NCI-H748 (cell line): ENCODE data around the gene NCAPD2.

Source experiments
- DNase-seq: peaks from one replicate; lab custom pipeline; 2025; ENCODE audit not compliant: unreplicated experiment; lab: John Stamatoyannopoulos, UW

The NCAPD2 gene, protein sequence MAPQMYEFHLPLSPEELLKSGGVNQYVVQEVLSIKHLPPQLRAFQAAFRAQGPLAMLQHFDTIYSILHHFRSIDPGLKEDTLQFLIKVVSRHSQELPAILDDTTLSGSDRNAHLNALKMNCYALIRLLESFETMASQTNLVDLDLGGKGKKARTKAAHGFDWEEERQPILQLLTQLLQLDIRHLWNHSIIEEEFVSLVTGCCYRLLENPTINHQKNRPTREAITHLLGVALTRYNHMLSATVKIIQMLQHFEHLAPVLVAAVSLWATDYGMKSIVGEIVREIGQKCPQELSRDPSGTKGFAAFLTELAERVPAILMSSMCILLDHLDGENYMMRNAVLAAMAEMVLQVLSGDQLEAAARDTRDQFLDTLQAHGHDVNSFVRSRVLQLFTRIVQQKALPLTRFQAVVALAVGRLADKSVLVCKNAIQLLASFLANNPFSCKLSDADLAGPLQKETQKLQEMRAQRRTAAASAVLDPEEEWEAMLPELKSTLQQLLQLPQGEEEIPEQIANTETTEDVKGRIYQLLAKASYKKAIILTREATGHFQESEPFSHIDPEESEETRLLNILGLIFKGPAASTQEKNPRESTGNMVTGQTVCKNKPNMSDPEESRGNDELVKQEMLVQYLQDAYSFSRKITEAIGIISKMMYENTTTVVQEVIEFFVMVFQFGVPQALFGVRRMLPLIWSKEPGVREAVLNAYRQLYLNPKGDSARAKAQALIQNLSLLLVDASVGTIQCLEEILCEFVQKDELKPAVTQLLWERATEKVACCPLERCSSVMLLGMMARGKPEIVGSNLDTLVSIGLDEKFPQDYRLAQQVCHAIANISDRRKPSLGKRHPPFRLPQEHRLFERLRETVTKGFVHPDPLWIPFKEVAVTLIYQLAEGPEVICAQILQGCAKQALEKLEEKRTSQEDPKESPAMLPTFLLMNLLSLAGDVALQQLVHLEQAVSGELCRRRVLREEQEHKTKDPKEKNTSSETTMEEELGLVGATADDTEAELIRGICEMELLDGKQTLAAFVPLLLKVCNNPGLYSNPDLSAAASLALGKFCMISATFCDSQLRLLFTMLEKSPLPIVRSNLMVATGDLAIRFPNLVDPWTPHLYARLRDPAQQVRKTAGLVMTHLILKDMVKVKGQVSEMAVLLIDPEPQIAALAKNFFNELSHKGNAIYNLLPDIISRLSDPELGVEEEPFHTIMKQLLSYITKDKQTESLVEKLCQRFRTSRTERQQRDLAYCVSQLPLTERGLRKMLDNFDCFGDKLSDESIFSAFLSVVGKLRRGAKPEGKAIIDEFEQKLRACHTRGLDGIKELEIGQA (N-terminal part only)

GRCh38 chr12:6493497-6494257 is at the start of gene NCAPD2:
Gene NCAPD2 (plus strand): TSS chr12:6494102. CDS start chr12:6495099, 997 bp downstream.
- peak; percentile 94 for DNase-seq

GRCh38 chr12:6444704-6445688 is 48.9 kb upstream of the NCAPD2 start, which contains the start of gene CD27:
Gene CD27 (plus strand): TSS chr12:6444955. CDS start chr12:6445096, 141 bp downstream.
- DNase-seq, result no peak

DNA sequence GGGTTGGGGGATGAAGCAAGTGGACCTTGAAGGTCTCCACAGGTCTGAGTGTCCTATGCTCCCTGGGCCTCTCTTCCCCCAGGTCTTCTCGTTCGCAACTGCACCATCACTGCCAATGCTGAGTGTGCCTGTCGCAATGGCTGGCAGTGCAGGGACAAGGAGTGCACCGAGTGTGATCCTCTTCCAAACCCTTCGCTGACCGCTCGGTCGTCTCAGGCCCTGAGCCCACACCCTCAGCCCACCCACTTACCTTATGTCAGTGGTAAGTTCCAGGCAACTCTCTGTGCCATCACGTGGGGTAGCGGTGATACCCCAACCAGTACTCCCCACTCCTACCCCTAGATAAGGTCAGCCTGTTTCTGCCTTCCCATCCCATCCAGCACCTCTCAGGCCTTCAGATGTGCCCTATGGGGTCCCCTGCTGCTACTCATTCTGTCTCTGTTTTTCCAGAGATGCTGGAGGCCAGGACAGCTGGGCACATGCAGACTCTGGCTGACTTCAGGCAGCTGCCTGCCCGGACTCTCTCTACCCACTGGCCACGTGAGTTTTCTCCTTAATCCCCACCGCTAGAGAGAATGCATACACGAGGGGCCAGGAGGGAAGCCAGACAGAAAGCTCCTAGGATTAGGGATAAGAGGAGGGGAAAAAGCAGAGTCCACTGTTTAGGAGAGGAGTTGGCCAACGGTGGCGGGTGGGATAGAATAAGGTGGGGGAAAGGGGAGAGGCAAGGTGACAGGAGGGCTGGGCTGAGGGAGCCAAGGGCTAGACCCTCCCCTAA is 43.6 kb upstream of the NCAPD2 start:
- no peak for DNase-seq

DNA sequence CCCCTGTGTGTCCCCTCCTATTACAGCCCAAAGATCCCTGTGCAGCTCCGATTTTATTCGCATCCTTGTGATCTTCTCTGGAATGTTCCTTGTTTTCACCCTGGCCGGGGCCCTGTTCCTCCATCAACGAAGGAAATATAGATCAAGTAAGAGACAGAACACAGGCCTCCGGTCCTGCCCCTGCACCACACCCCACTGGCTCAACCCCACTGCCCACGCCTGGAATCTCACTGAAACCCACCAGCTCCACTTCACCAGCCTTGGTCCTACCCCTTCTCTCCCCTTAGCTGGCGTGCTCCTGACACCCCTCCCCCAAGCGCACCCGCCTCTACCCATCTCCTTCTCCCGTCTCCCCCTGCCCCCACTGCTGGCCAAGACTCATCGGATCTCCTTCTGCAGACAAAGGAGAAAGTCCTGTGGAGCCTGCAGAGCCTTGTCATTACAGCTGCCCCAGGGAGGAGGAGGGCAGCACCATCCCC is 43.0 kb upstream of the NCAPD2 start:
- DNase-seq, result no peak

GRCh38 chr12:6451348-6452244 is 42.3 kb upstream of the NCAPD2 start, which contains the start of gene TAPBPL:
Gene TAPBPL (plus strand): TSS chr12:6452042. CDS start chr12:6452249, 207 bp downstream.
- DNase-seq, result peak; percentile 85

- DNase-seq, result no peak
These were observed 41.5 kb upstream of the NCAPD2 start for GRCh38 chr12:6452245-6452943.

DNA sequence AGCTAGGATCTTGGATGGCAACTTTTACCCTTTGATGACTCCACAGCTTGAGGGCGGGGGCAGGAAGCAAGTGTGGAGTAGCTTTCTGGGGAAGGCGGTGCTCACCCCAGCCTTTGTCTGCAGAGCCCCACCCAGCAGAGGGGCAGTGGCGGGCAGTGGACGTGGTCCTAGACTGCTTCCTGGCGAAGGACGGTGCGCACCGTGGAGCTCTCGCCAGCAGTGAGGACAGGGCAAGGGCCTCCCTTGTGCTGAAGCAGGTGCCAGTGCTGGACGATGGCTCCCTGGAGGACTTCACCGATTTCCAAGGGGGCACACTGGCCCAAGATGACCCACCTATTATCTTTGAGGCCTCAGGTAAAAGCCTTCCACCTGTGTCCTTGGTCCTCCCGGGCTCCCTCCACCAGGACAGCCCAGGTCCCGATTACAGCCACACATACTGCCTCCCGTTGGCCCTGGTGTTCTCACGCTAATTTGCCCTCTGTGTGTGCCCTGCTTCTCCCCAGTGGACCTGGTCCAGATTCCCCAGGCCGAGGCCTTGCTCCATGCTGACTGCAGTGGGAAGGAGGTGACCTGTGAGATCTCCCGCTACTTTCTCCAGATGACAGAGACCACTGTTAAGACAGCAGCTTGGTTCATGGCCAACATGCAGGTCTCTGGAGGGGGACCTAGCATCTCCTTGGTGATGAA is 40.8 kb upstream of the NCAPD2 start:
- DNase-seq, result no peak

DNA sequence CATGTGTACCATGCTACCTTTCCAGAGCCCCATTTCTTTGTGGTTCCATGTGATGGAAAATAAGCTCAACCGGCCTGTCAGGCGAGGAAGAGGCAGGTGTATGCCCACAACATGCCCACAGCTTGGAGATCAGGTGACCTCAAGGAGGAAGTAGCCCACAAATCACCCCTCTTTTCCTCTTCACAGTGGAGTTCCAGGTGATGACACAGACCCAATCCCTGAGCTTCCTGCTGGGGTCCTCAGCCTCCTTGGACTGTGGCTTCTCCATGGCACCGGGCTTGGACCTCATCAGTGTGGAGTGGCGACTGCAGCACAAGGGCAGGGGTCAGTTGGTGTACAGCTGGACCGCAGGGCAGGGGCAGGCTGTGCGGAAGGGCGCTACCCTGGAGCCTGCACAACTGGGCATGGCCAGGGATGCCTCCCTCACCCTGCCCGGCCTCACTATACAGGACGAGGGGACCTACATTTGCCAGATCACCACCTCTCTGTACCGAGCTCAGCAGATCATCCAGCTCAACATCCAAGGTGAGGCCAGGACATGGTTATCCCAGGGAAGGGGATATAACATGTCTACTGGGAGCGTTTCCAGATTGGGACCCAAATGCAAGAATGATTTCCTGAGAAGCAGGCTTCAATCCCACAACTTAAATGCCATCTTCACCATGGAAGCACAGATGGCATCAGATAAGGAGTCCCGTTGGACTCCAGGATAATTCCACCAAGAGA is 36.5 kb upstream of the NCAPD2 start:
- no peak for DNase-seq

- DNase-seq, result no peak
These were observed 35.5 kb upstream of the NCAPD2 start for GRCh38 chr12:6458281-6459003.

DNA sequence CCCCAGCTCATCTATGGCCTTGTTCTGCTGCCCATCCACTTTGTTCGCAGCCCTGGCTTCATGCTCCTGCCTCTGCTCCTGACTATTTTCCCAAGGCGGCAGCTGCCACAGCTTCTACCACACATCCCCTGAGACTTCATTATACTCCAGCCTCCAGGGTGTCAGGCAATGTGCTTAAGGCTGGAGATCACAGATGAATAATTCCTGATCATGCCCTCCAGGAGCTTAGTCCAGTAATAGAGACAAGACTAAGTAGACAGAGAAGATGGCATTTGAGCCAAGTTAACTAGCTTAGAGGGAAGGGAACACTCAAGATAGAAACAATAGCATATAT is 34.9 kb upstream of the NCAPD2 start:
- no peak for DNase-seq

DNA sequence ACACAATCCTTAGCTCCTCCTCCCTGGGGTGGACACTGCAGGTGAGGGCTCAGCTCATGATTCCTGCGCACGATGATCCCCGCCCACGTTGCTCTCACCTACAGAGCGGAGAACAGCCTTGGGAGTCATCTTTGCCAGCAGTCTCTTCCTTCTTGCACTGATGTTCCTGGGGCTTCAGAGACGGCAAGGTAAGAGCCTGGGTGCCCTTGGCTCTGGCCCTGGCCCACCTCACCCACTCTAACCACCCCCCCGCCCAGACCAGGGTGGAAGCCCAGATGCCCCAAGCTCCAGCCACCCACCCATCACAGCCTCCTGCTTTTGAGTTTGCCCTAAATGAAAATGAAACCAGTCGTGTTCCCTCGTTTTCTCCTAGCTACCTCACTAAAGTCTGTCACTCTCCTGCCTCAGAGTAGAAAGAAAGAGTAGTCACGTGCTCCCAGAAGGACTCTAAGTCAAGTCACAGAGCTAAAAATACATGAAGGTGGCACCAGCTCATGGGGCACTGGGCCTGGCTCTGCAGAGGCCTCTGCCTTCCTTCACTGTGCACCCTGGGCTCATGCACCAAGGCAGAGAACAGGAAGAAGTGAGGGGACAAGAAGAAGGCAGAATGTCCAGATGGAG is 33.0 kb upstream of the NCAPD2 start:
- no peak for DNase-seq

DNA sequence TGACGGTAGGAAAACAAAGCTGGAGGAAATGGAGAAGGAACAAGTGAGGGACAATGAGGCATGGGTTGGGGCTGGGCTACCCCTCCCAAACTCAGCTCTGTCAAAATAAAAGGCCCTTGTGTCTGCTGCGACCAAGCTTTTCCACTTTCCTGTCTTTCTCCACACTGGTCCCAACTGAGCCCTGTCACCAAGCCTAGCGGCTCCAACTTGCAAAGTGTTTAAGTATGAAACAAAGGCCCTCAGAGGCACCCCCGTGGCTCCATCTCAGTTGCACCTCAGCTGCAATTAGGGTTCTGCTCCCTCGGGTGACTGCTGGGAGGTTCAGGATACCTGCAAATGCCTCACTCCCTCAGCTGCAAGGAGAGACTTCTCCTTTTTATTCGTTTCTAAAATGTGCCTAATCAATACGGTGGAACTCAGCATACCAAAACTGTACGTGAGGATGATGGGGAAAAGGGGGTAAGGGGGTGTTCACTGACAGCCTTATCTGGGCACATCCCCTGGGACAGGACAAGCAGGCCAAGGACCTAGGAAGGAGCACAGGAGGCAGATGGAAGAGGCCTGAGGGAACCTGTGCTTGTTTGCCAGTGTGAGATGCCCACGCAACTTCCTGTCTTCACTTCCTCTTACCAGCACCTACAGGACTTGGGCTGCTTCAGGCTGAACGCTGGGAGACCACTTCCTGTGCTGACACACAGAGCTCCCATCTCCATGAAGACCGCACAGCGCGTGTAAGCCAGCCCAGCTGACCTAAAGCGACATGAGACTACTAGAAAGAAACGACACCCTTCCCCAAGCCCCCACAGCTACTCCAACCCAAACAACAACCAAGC is 32.3 kb upstream of the NCAPD2 start:
- no peak for DNase-seq

- no peak for DNase-seq
These were observed 31.5 kb upstream of the NCAPD2 start for GRCh38 chr12:6462234-6462995.
